ENCODE measurements around the gene GUCY1A1. TPM values are rescaled to one million over a fixed set of nuclear protein-coding genes. Genes with fewer than 3 reads are reported as not detected.
"Not testable (repeated sequence)": the region's sequence is repeated elsewhere in the genome, so short reads cannot be mapped to it uniquely, and the experiment has no call there.

Gene GUCY1A1
- total RNA-seq, 1 donor from 2014 or later: 0.08 TPM

DNA sequence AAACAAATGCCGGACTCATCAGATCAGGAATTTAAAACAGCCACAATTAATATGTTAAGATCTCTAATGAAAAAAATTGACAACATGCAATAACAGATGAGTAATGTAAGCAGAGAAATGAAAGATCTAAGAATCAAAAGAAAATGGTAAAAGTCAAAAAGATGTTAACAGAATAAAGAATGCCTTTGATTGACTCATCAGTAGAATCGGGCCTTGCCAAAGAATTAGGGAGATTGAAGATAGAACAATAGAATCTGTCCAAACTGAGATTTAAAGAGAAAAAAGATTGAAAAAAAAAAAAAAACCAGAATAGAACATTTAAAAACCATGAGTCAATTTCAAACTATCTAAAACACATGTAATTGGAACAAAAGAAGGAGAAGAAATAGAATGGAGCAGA, 25.9 kb upstream of the GUCY1A1 start:
- Mint-ChIP-seq H3K4me3 (no peak overlapping the region), H3K9me3 (no peaks in the 10 kb centered on the region), H3K36me3 (ENCODE audit: low read depth) (no peaks in the 10 kb centered on the region), H3K27me3 (ENCODE audit: insufficient read depth) (peaks cover 5% of the 10 kb centered on the region), H3K4me1 (ENCODE audit: low read depth) (peaks cover 21% of the 10 kb centered on the region), H3K27ac (no peak overlapping the region)
- intact Hi-C loops (cut with micrococcal nuclease): no loop called here
- DNase-seq (ENCODE audit: low spot score): no peak

DNA sequence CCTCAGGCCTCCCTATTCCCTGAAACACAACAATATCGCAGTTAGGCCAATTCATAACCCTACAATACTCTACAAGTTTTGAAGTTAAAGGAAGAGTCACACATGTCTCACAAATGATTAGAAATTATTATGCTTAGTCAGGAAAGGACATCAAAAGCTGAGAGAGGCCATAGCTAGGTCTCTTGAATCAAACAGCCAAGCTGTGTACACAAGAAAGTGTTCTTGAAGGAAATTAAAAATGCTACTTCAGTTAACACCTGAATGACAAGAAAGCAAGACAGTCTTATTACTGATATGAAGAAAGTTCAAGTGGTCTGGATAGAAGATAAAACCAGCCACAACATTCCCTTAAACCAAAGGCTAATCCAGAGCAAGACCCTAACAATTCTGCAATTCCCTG, 23.6 kb upstream of the GUCY1A1 start:
- Mint-ChIP-seq H3K4me3 (no peak overlapping the region), H3K4me1 (ENCODE audit: low read depth) (peaks cover 21% of the 10 kb centered on the region), H3K27me3 (ENCODE audit: insufficient read depth) (peaks cover 5% of the 10 kb centered on the region), H3K36me3 (ENCODE audit: low read depth) (no peaks in the 10 kb centered on the region), H3K9me3 (no peaks in the 10 kb centered on the region), H3K27ac (no peak overlapping the region)
- intact Hi-C loops (cut with micrococcal nuclease): no loop called here
- no peak for DNase-seq (ENCODE audit: low spot score)

DNA sequence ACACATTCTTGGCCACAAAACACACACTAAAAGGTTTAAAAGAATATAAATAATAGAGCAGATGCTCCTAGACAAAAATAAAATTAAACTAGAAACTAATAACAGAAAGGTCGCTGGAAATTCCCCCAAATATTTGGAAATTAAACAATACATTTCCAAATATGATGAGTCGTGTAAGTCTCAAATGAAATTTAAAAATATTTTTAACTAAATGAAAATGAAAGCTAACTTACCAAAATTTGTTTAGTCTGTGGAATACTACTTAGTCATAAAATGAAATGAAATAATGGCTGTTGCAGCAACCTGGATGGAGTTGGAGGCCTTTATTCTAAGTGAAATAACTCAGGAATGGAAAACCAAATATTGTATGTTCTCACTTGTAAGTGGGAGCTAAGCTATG, 20.6 kb upstream of the GUCY1A1 start:
- intact Hi-C loops (cut with micrococcal nuclease): no loop called here
- Mint-ChIP-seq H3K27me3 (ENCODE audit: insufficient read depth) (peaks cover 5% of the 10 kb centered on the region), H3K4me1 (ENCODE audit: low read depth) (no peaks in the 10 kb centered on the region), H3K4me3 (no peak overlapping the region), H3K36me3 (ENCODE audit: low read depth) (no peaks in the 10 kb centered on the region), H3K9me3 (no peaks in the 10 kb centered on the region), H3K27ac (no peak overlapping the region)
- DNase-seq (ENCODE audit: low spot score): no peak

DNA sequence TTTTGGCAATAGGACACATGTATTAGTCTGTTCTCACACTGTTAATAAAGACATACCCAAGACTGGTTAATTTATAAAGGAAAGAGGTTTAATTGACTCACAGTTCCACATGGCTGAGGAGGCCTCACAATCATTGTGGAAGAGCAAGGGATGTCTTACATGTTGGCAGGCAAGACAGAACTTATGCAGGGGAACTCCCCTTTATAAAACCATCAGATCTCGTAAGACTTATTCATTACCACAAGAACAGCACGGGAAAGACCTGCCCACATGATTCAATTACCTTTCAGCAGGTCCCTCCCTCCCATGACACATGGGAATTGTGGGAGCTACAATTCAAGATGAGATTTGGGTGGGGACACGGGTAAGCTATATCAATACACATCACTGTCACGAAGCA, 15.9 kb upstream of the GUCY1A1 start:
- intact Hi-C loops (cut with micrococcal nuclease); H3K27ac Mint-ChIP-seq; H3K9me3 Mint-ChIP-seq; H3K4me3 Mint-ChIP-seq; H3K36me3 Mint-ChIP-seq (ENCODE audit: low read depth); H3K4me1 Mint-ChIP-seq (ENCODE audit: low read depth); DNase-seq (ENCODE audit: low spot score); H3K27me3 Mint-ChIP-seq (ENCODE audit: insufficient read depth): not testable (repeated sequence)

DNA sequence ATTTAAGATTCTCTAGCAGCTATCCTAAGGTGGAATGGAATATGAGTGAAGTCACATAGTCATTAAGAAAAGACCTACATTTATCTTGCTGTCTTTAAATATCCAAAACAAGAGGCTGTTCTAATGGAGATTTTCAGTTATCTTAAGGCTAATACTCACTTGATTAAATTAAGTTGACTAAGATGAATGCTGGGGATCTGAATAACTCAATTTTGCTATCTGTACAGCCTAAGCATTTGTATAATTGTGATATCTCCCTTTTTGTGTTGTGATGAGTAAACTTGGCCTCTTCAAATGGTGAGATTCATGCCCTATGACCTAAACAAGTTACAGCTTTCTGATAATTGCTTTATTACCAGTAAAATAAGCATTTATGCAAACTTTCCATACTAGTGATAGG, 13.6 kb upstream of the GUCY1A1 start:
- H3K4me3 Mint-ChIP-seq: no peak overlapping the region
- intact Hi-C loops (cut with micrococcal nuclease): no loop called here
- no peaks in the 10 kb centered on the region for H3K36me3 Mint-ChIP-seq (ENCODE audit: low read depth)
- peaks cover 15% of the 10 kb centered on the region for H3K27me3 Mint-ChIP-seq (ENCODE audit: insufficient read depth)
- no peaks in the 10 kb centered on the region for H3K4me1 Mint-ChIP-seq (ENCODE audit: low read depth)
- no peaks in the 10 kb centered on the region for H3K9me3 Mint-ChIP-seq
- no peak overlapping the region for H3K27ac Mint-ChIP-seq
- DNase-seq (ENCODE audit: low spot score): no peak

DNA sequence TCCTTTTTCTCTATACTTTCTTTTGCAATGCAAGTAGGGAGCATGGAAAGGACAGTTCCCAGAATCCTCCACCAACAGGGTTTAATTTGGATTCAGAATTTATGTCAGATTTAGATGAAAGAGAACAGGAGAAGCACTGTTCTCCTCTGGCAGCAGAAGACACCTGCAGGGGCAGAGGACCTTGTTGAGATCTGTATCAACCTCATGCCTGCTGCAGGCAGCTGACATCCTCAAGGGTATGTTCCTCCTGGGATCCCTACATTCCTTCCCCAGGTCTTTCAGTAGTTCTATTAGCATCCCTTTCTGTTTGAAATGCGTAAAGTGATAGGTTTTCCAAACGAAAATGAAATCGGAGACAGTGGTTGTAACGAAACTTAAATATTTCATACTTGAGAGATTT, 10.6 kb upstream of the GUCY1A1 start:
- Mint-ChIP-seq H3K27me3 (ENCODE audit: insufficient read depth) (peaks cover 22% of the 10 kb centered on the region), H3K27ac (no peak overlapping the region), H3K36me3 (ENCODE audit: low read depth) (no peaks in the 10 kb centered on the region), H3K9me3 (no peaks in the 10 kb centered on the region), H3K4me1 (ENCODE audit: low read depth) (no peaks in the 10 kb centered on the region), H3K4me3 (no peak overlapping the region)
- intact Hi-C loops (cut with micrococcal nuclease): no loop called here
- DNase-seq (ENCODE audit: low spot score): no peak

DNA sequence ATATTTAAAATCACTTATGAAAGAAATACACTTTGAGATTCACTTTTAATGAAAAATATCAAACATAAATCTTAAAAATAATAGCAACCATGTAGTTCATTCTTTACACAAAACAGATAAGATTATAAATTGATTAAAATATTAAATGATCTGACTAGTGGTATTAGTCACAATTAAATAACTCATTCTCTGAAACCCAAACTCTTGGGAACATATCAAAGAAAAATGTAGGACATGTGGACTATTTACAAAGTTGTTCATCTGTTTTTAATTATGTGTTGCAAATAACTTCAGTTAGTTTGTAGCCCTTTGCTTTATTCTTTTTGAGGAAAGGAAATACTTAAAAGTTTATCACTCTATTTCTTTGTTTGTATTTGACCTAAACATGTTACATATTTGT, 9.5 kb upstream of the GUCY1A1 start:
- Mint-ChIP-seq H3K36me3 (ENCODE audit: low read depth) (no peaks in the 10 kb centered on the region), H3K9me3 (no peaks in the 10 kb centered on the region), H3K27ac (no peak overlapping the region)

DNA sequence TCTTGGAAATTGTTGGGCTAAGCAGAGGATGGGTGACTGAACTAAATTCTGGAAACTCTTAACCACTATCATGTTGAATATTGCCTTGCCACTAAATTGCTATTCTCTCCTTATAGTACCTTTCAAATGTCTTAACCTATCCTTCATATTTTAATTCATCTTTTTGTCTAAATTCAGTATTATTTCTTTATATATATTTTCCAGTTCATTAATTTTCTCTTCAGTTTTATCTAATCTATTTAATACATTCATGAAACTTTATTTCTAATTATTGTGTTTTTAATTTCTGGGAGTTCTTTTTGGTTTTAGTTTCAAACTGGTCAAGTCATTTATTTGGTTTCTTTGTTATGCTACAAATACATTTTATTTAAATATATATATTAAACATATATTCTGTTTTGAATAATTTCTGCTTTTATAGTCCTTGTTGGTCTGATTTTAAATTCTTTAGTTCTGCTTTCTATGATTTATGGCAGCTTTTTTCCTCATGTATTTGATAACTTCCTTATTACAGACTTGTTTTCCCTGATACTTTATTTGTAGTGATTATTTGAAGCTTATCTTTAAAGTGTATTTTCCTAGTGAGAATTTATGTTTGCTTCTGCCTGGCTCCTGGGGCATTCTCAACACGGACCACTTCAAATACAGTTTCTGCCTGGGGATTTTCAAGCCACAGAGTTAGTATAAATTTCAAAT, 8.5 kb upstream of the GUCY1A1 start:
- no peak for DNase-seq (ENCODE audit: low spot score)
- H3K4me1 Mint-ChIP-seq (ENCODE audit: low read depth): no peaks in the 10 kb centered on the region
- intact Hi-C loops (cut with micrococcal nuclease): no loop called here
- no peaks in the 10 kb centered on the region for H3K36me3 Mint-ChIP-seq (ENCODE audit: low read depth)
- H3K27ac Mint-ChIP-seq: no peak overlapping the region
- H3K4me3 Mint-ChIP-seq: no peak overlapping the region
- H3K9me3 Mint-ChIP-seq: no peaks in the 10 kb centered on the region
- peaks cover 22% of the 10 kb centered on the region for H3K27me3 Mint-ChIP-seq (ENCODE audit: insufficient read depth)

More for the DNA sequence above, 9.5 kb upstream of the GUCY1A1 start:
- intact Hi-C loops (cut with micrococcal nuclease): no loop called here
- Mint-ChIP-seq H3K4me3 (no peak overlapping the region), H3K27me3 (ENCODE audit: insufficient read depth) (peaks cover 22% of the 10 kb centered on the region), H3K4me1 (ENCODE audit: low read depth) (no peaks in the 10 kb centered on the region)
- no peak for DNase-seq (ENCODE audit: low spot score)

DNA sequence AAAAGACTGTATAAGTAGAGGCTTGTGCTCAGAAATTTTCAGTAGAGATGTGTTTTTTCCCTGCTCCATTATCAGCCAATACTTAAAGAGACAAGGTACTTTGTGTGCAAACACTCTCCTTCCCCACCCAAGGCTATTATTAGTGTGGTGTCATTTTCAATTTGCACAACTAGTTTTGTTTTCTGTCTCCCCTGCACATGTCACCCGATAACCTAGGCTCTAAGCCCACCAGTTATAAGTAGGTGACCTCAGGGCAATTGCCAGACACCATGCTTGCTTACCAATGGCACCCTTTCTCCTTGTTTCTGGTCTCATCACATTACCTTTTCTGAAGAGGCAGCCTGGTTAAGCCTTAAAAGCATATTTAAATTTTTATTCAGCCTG, 8.0 kb upstream of the GUCY1A1 start:
- no peaks in the 10 kb centered on the region for H3K36me3 Mint-ChIP-seq (ENCODE audit: low read depth)

DNA sequence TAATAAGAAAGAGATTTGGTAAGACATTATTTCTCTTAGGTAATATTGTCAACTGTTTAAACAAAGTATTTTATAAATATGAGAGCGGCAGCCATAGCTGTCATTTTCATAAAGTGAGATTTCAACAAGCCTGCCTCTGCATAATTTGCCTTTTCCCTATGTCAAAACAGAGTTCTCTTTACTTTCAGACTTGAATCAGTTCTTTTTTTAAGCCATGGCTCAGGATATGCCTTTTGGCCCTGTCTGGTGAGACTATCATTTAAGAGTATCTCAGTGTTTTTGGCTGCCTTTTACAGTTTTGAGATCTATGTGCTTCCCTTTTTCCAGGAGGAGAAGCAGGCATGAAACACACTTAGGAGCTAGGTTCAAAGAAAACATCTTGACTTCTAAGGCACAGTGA, 7.5 kb upstream of the GUCY1A1 start:
- Mint-ChIP-seq H3K4me3 (no peak overlapping the region), H3K4me1 (ENCODE audit: low read depth) (no peaks in the 10 kb centered on the region), H3K36me3 (ENCODE audit: low read depth) (no peaks in the 10 kb centered on the region), H3K27me3 (ENCODE audit: insufficient read depth) (peaks cover 29% of the 10 kb centered on the region), H3K27ac (no peak overlapping the region), H3K9me3 (no peaks in the 10 kb centered on the region)
- DNase-seq (ENCODE audit: low spot score): no peak
- intact Hi-C loops (cut with micrococcal nuclease): no loop called here

More for the DNA sequence above, 8.0 kb upstream of the GUCY1A1 start:
- Mint-ChIP-seq H3K4me1 (ENCODE audit: low read depth) (no peaks in the 10 kb centered on the region), H3K9me3 (no peaks in the 10 kb centered on the region), H3K4me3 (no peak overlapping the region), H3K27ac (no peak overlapping the region), H3K27me3 (ENCODE audit: insufficient read depth) (peaks cover 24% of the 10 kb centered on the region)
- intact Hi-C loops (cut with micrococcal nuclease): no loop called here
- no peak for DNase-seq (ENCODE audit: low spot score)

DNA sequence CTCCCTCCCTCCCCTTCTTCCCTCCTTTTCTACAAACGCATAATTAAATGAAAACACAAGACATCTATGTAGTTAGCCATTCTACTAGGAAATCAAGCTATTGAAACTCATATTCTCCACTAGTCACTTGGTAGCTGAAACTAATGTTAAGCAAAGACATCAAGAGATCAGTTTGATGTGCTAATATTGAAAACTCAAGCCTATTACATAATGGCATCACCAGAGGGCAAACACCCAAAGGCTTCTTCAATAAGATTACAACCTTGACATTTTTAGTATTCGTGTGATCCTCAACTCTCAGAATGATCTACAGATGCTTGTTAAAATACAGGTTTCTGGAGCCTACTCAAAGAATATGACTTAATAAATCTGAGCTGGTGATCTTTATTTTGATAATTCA, 6.2 kb upstream of the GUCY1A1 start:
- no peak for DNase-seq (ENCODE audit: low spot score)
- H3K27me3 Mint-ChIP-seq (ENCODE audit: insufficient read depth): peaks cover 38% of the 10 kb centered on the region
- no peak overlapping the region for H3K4me3 Mint-ChIP-seq
- H3K36me3 Mint-ChIP-seq (ENCODE audit: low read depth): no peaks in the 10 kb centered on the region
- H3K27ac Mint-ChIP-seq: no peak overlapping the region
- H3K9me3 Mint-ChIP-seq: no peaks in the 10 kb centered on the region
- H3K4me1 Mint-ChIP-seq (ENCODE audit: low read depth): no peaks in the 10 kb centered on the region
- intact Hi-C loops (cut with micrococcal nuclease): no loop called here

DNA sequence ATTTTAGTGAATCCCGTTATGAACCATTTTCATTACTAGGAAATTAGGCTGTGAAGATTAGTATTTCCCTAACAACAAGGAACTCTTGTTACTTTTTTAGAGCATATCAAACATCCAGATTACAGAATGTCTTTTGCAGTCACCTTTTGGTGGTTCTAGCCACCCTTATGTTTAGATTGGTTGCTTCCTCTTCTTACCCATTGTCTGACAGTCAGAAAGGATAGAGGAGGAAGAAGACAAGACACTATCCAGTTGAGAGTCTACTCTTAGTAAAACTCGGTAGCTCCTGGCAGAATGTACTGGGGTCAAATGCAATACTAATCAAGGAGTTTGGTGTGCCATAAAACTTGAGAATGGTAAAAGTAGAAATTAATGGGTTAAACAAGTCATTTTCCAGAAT, 1.6 kb upstream of the GUCY1A1 start:
- H3K4me1 Mint-ChIP-seq (ENCODE audit: low read depth): peaks cover 20% of the 10 kb centered on the region
- intact Hi-C loops (cut with micrococcal nuclease): loop anchor here (5.0 kb wide), 2 partner anchors 138 to 923 kb away; partner anchors contain the start of gene LRAT

DNA sequence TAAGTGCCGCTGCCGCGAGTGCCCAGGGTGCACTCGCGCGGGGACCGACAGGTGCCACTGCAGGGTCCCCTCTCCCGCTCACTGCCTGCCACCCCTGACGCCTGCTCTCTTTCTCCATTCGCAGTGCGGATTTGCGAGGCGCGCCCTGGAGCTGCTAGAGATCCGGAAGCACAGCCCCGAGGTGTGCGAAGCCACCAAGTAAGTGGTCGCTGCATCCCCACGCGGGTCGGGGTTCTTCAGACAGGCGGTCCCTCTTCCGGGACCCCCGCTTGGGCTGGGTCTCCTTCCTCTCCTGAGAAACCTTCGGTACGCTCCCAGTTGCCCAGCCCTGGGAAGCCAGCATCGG, 547 bp downstream of the GUCY1A1 start:
- Mint-ChIP-seq H3K27me3 (ENCODE audit: insufficient read depth) (peaks cover 68% of the 10 kb centered on the region), H3K9me3 (no peaks in the 10 kb centered on the region), H3K4me1 (ENCODE audit: low read depth) (peaks cover 20% of the 10 kb centered on the region), H3K36me3 (ENCODE audit: low read depth) (peaks cover 2% of the 10 kb centered on the region), H3K27ac (no peak overlapping the region), H3K4me3 (peak overlapping the region; percentile 90)
- peak; percentile 5 for DNase-seq (ENCODE audit: low spot score)
- intact Hi-C loops (cut with micrococcal nuclease): loop anchor here (5.0 kb wide), 2 partner anchors 140 to 925 kb away; partner anchors contain the start of gene LRAT

More for the DNA sequence above, 1.6 kb upstream of the GUCY1A1 start:
- Mint-ChIP-seq H3K27ac (no peak overlapping the region), H3K36me3 (ENCODE audit: low read depth) (peaks cover 2% of the 10 kb centered on the region), H3K27me3 (ENCODE audit: insufficient read depth) (peaks cover 60% of the 10 kb centered on the region), H3K9me3 (no peaks in the 10 kb centered on the region), H3K4me3 (no peak overlapping the region)
- DNase-seq (ENCODE audit: low spot score): no peak
